ENCODE measurements around the gene LLCFC1.

DNA sequence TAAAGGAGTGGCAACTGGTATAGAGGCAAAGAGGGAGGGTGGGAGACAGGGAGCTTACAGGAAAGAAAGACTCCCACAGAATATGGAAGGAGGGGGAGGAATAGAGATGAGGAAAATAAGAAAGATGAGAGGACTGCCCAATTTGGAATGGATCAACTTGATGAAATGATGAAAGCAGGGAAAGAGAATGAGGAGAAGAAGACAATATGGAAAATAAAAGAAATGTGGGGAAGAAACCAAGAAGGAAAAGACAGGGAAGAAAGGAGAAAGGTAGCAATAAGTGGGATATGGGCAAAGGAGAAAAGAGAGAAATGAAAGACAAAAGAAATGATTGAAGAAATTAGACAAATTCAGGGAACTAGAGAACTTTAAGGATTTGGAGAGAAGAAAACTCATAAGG, 19.9 kb downstream of the LLCFC1 start:
- TF ChIP-seq, protein P1, sequence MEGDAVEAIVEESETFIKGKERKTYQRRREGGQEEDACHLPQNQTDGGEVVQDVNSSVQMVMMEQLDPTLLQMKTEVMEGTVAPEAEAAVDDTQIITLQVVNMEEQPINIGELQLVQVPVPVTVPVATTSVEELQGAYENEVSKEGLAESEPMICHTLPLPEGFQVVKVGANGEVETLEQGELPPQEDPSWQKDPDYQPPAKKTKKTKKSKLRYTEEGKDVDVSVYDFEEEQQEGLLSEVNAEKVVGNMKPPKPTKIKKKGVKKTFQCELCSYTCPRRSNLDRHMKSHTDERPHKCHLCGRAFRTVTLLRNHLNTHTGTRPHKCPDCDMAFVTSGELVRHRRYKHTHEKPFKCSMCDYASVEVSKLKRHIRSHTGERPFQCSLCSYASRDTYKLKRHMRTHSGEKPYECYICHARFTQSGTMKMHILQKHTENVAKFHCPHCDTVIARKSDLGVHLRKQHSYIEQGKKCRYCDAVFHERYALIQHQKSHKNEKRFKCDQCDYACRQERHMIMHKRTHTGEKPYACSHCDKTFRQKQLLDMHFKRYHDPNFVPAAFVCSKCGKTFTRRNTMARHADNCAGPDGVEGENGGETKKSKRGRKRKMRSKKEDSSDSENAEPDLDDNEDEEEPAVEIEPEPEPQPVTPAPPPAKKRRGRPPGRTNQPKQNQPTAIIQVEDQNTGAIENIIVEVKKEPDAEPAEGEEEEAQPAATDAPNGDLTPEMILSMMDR (IDR thresholded peaks at IDR 0.05 in 4 of 5, conservative IDR thresholded peaks at IDR 0.05 in 1 of 5) = no peak
- TF ChIP-seq POLR2A (IDR thresholded peaks at IDR 0.05) = no peak
